ENCODE measurements around the gene TOM1L2.
A peak's percentile ranks its signal among the peaks of the same experiment; 100 is the strongest.

TOM1L2 gene

GRCh38 chr17:17994271-17995069 is 22.3 kb upstream of the TOM1L2 start:
- DNase-seq (ENCODE audit: low read depth) = no peak

- no peak for DNase-seq (ENCODE audit: low read depth)
These were observed 21.7 kb upstream of the TOM1L2 start for GRCh38 chr17:17993852-17994251.

- DNase-seq (ENCODE audit: low read depth) = no peak
These were observed 21.2 kb upstream of the TOM1L2 start for GRCh38 chr17:17993366-17993765.

- no peak for DNase-seq (ENCODE audit: low read depth)
These were observed 18.1 kb upstream of the TOM1L2 start for GRCh38 chr17:17990282-17990681.

GRCh38 chr17:17989618-17990017 is 17.4 kb upstream of the TOM1L2 start:
- no peak for DNase-seq (ENCODE audit: low read depth)

- no peak for DNase-seq (ENCODE audit: low read depth)
These were observed 16.9 kb upstream of the TOM1L2 start for GRCh38 chr17:17989081-17989480.

GRCh38 chr17:17988427-17988945 is 16.3 kb upstream of the TOM1L2 start:
- no peak for DNase-seq (ENCODE audit: low read depth)

GRCh38 chr17:17987901-17988300 is 15.7 kb upstream of the TOM1L2 start:
- no peak for DNase-seq (ENCODE audit: low read depth)

- DNase-seq (ENCODE audit: low read depth) = no peak
These were observed 15.1 kb upstream of the TOM1L2 start for GRCh38 chr17:17987187-17987896.

- DNase-seq (ENCODE audit: low read depth) = no peak
These were observed 13.4 kb upstream of the TOM1L2 start for GRCh38 chr17:17985555-17985954.

GRCh38 chr17:17985153-17985552 is 13.0 kb upstream of the TOM1L2 start:
- DNase-seq (ENCODE audit: low read depth) = no peak

- DNase-seq (ENCODE audit: low read depth) = no peak
These were observed 11.6 kb upstream of the TOM1L2 start for GRCh38 chr17:17983776-17984175.

GRCh38 chr17:17983376-17983775 is 11.2 kb upstream of the TOM1L2 start:
- no peak for DNase-seq (ENCODE audit: low read depth)

GRCh38 chr17:17982801-17983200 is 10.6 kb upstream of the TOM1L2 start:
- DNase-seq (ENCODE audit: low read depth) = no peak

- no peak for DNase-seq (ENCODE audit: low read depth)
These were observed 9.1 kb upstream of the TOM1L2 start for GRCh38 chr17:17981330-17981729.

GRCh38 chr17:17979778-17980177 is 7.6 kb upstream of the TOM1L2 start:
- no peak for DNase-seq (ENCODE audit: low read depth)

- DNase-seq (ENCODE audit: low read depth) = no peak
These were observed 6.6 kb upstream of the TOM1L2 start for GRCh38 chr17:17978481-17979424.

GRCh38 chr17:17976931-17977570 is 4.9 kb upstream of the TOM1L2 start:
- DNase-seq (ENCODE audit: low read depth) = no peak

- DNase-seq (ENCODE audit: low read depth) = no peak
These were observed 3.2 kb upstream of the TOM1L2 start for GRCh38 chr17:17975436-17975835.

- DNase-seq (ENCODE audit: low read depth) = no peak
These were observed 703 bp upstream of the TOM1L2 start for GRCh38 chr17:17972952-17973254.

GRCh38 chr17:17971431-17972125 is 622 bp downstream of the TOM1L2 start:
- DNase-seq (ENCODE audit: low read depth) = peak; percentile 4
